ENCODE results near the gene MACC1.
"Not testable (repeated sequence)": the region's sequence is repeated elsewhere in the genome, so short reads cannot be mapped to it uniquely, and the experiment has no call there.

Gene MACC1

DNA sequence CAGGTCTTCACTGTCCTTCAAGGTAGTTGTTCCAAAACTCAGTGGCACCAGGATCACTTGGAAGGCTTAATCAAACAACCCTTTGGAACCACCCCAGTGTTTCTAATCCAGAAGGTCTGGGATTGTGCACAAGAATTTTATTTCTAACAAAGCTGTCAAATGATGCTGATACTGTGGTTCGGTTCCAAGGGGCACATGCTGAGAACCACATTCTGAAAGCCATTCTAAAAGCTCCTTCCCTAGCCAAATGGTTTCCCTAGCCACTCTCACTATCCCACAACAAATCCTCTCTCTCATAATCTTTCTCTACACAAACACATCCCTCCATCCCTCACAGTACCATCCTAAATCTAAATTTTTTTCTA lies 52.1 kb downstream of the MACC1 start:
- no peak for DNase-seq

DNA sequence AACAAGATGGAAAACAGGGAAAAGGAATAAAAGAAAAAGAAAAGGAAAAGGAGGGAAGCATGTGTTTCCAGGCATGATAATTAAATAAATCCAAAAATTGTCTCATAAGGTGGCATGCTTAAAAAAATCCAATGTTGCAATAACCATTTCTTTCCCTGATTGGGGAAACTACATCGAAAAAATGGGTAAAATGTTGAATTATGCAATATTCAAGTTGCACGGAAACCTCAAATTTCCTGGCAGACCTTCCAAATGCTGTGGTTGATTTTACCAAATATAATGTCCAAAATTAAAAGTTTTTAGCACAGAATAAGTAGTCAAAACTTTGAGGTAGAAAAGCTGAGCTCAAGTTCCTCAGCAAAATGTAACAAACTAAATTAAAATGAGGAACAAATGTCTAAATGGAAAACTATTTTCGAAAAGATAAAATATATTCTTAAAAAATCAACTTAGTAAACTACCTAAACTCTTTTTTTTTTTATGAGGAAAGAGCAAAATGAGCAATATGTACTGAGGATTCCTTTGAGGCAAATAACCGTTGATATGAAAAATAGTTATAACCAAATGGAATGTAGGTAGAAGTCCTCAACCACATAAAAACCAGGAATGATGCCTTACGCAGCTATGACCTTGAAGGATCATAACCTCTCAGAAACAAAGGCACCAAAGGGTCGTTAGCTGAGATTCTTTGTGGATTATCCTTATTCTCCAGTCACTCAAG lies 52.6 kb downstream of the MACC1 start:
- no peak for DNase-seq

- no peak for DNase-seq
Observed at GRCh38 chr7:20162665-20163064, 54.5 kb downstream of the MACC1 start.

- DNase-seq, result no peak
Observed at GRCh38 chr7:20159226-20159747, 57.9 kb downstream of the MACC1 start.

GRCh38 chr7:20158684-20159083 lies 58.5 kb downstream of the MACC1 start:
- no peak for DNase-seq

GRCh38 chr7:20157456-20157855 lies 59.7 kb downstream of the MACC1 start:
- no peak for DNase-seq

GRCh38 chr7:20153999-20154398 lies 63.2 kb downstream of the MACC1 start:
- no peak for DNase-seq

- DNase-seq, result no peak
Observed at GRCh38 chr7:20153567-20153966, 63.6 kb downstream of the MACC1 start.

DNA sequence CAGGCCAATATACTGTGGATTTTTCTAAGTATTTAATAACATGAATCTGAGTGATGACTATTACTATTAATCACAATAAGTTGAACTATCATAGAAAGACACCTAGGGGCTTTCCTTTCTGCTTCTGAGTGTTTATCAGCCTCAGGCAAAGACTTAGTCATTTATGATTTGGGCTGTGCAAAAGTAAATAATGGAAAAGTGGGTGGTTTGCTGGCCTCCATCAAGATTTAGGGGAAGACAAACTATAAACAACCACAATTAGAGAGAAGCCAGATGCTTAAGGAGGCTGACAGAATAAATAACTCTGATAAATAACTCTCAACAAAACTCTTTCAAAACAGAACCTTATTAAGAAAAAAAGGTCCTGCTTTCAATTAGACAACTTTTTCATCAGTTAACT lies 64.7 kb downstream of the MACC1 start:
- no peak for DNase-seq

DNA sequence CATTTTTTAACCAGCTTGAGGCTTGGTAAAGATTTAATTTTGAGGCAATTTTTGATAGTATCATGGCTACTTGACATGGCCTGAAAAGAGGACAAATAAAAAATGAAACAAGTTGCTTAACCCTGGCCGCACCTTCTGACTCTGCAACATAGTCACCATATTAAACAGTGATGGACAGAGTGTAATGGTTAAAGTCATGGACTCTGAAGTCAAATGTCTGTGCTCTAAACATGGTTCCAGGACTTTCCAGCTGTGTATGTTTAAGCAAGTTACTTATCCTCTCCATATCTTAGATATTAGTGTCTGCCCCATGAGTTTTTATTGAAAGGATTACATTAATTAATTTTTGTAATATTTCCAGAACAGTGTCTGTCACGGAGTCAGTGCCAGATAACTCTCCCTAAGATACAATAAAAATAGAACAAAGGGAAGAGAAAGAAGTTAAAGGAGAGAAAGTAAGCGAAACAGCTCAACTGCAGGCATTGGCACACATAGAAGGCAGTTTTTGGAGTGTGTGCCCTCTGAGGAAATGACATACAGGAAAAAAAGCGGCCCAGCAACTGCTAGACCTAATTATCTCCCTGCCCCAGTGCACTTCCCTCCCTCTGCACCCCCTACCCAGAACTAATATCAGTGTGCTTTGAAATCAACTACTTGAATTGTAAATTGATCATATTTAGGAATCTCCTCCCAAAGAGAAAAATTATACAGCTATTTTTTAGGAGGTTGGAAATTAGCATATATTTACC lies 65.3 kb downstream of the MACC1 start:
- DNase-seq, result no peak

DNA sequence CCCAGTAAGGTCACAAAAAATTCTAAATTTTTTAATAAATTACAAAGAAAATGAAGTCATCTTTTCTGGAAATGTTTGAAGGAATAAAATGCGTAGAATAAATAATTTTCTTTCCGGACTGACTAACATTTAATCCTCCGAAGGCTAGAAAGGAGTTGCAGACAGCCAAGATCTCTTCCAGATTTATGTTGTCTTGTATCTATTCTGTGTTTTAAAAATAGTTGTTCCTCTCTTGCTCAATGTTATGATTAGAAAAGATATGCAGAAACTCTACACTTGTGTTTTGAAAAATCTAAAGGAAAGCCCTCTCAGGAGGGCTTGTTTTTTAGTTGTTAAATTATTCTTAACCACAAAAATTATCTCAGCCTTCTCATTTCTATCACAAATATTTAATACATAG lies 70.7 kb downstream of the MACC1 start:
- no peak for DNase-seq

DNA sequence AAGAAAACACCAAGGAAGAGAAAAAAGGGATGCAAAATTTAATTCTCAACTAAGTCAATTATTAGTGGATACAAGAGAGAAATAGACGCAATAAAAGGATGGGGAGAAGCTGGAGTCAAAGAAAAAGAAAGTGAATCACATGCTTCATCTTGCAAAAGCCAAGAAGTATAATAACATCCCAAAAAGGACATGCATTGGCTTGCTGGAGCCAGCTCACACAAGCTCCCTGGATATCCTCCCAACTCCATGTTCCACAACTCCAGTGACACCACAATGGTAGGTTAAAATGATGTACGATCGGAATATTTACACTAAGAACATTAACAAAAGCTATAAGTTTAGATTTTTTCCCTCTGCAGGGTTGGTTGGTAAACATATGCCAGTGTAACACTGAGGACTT lies 72.4 kb downstream of the MACC1 start:
- DNase-seq, result no peak

DNA sequence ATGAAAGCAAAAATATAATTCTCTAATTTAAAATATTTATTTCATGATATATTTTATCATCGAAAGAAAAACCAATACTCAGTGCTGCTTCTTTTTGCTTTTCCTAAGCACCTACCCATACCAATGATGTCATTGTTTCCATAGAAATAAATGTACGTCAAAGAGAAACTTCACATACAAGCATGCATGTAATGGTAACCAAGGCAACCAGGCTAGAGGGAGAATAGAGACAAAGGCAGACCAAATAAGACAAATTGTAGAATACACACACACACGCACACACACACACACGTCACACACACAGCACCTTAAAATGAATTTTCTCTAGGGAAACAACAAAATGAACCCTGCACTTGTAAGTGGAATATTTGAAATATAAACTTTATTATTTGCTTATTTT lies 75.5 kb downstream of the MACC1 start:
- DNase-seq, result no peak

GRCh38 chr7:20141002-20141345 lies 76.2 kb downstream of the MACC1 start:
- no peak for DNase-seq

- DNase-seq, result no peak
Observed at GRCh38 chr7:20140291-20141001, 76.7 kb downstream of the MACC1 start.

GRCh38 chr7:20136647-20137046 lies 80.5 kb downstream of the MACC1 start:
- no peak for DNase-seq

GRCh38 chr7:20133803-20134202 lies 83.4 kb downstream of the MACC1 start:
- no peak for DNase-seq

DNA sequence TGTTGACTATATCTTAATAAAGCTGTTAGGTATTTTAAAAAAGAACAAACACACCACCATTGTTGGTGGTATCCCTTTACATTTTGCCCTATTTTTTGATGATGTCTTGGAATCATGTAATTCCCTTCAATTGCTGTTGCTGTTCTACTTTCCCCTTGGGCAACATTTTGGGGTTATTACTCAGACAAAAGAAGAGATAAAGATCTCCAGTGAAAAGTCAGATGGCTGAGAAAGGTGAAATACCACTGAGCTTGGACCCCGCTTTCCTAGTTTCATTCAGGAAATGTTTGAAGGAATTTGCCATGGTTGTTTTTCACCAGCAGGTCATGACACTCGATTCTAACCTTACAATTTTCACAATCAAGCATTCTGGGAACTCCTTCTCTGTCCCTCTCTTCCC lies 84.6 kb downstream of the MACC1 start:
- no peak for DNase-seq

DNA sequence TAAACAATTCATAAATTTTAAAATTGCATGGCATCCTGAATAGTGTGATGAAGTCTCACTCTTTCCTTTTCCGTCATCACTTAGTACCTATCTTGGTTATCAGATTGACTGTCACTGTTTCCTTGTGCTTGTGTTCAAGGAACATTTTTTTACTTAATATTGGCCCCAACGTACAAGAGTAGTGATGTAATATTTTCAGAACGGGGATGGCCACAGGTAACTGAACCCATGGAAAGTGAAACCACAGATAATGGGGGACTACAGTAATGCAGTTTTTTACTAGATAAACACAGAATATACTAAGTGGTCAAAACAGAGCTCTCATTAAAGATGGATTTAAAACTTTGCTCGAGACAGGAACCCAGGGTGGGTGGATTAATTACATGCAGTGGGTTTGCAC lies 85.4 kb downstream of the MACC1 start:
- no peak for DNase-seq

DNA sequence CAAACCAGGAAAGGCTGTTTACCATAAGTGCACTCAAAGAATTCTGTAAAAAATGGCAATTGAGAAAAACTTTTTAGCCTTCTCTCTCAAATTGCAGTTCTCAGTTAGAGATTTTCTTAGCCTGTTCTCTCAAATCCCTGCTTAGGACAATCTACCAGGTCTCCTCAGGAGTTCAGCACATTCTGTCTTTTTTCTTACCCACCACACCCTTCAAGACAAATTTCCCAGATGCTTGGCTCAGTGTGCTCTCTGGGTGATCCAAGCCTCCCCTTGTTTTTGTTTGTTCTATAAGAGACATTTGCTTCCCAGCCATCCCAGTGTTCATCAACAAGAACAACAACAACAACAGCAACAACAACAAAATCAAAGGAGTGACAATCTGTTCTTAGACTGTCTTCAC lies 87.3 kb downstream of the MACC1 start:
- DNase-seq, result no peak

DNA sequence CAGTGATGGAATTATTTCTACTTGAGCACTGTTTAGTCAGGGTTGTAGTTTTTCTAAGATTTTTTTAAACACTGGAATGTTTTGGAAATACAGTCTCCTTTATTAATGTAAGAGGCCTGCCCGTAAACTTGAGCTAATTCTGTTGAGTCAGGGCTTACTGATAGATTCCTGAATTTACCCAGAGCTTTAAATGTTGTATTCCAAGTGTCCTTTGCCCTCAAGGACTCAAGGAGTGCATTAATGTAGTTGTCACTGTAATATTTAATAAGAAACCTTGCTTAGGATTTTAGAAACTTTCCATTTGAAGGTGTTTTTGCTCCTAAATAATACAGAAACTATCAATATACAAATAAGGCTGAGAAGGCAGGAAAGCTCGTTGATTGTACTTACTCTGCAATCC lies 89.2 kb downstream of the MACC1 start:
- DNase-seq, result no peak

- DNase-seq, result not testable (repeated sequence)
Observed at GRCh38 chr7:20126060-20126459, 91.1 kb downstream of the MACC1 start.

- not testable (repeated sequence) for DNase-seq
Observed at GRCh38 chr7:20124087-20124486, 93.1 kb downstream of the MACC1 start.
